ENCODE measurements around the gene SSTR5.
A peak's percentile ranks its signal among the peaks of the same experiment; 100 is the strongest.

The SSTR5 gene

GRCh38 chr16:1054660-1055556, 17.6 kb upstream of the SSTR5 start:
- peak; percentile 21 for DNase-seq (ENCODE audit: low read depth)
- H3K4me3 ChIP-seq (ENCODE audit: low read depth, low read length): no peak overlapping the region
- peak; percentile 63 for TF ChIP-seq CTCF (IDR thresholded peaks at IDR 0.05; ENCODE audit: insufficient read depth, low read depth, low read length, missing control alignments)

GRCh38 chr16:1055557-1055924, 17.0 kb upstream of the SSTR5 start:
- DNase-seq (ENCODE audit: low read depth): no peak
- H3K4me3 ChIP-seq (ENCODE audit: low read depth, low read length): no peak overlapping the region
- no peak for TF ChIP-seq CTCF (IDR thresholded peaks at IDR 0.05; ENCODE audit: insufficient read depth, low read depth, low read length, missing control alignments)

GRCh38 chr16:1056196-1056595, 16.4 kb upstream of the SSTR5 start:
- no peak overlapping the region for H3K4me3 ChIP-seq (ENCODE audit: low read depth, low read length)
- no peak for DNase-seq (ENCODE audit: low read depth)
- TF ChIP-seq CTCF (IDR thresholded peaks at IDR 0.05; ENCODE audit: insufficient read depth, low read depth, low read length, missing control alignments): no peak

- H3K4me3 ChIP-seq (ENCODE audit: low read depth, low read length): no peak overlapping the region
- peak; percentile 71 for TF ChIP-seq CTCF (IDR thresholded peaks at IDR 0.05; ENCODE audit: insufficient read depth, low read depth, low read length, missing control alignments)
- DNase-seq (ENCODE audit: low read depth): peak; percentile 25
Measured at GRCh38 chr16:1057252-1057932, 15.2 kb upstream of the SSTR5 start.

GRCh38 chr16:1058216-1058615, 14.3 kb upstream of the SSTR5 start:
- DNase-seq (ENCODE audit: low read depth): no peak
- no peak for TF ChIP-seq CTCF (IDR thresholded peaks at IDR 0.05; ENCODE audit: insufficient read depth, low read depth, low read length, missing control alignments)
- H3K4me3 ChIP-seq (ENCODE audit: low read depth, low read length): no peak overlapping the region

GRCh38 chr16:1059310-1059709, 13.2 kb upstream of the SSTR5 start:
- DNase-seq (ENCODE audit: low read depth): no peak
- H3K4me3 ChIP-seq (ENCODE audit: low read depth, low read length): no peak overlapping the region
- TF ChIP-seq CTCF (IDR thresholded peaks at IDR 0.05; ENCODE audit: insufficient read depth, low read depth, low read length, missing control alignments): no peak

All from GM12865 (cell line).